A673 (cell line): Measurements from ENCODE around the gene CLDND2.

Experiments
- CTCF ChIP-seq: fragments of 300-800, 200-600 bp; sonication (generic); conservative IDR thresholded peaks from 2 replicates; pipeline ENCODE4 v1.5.1; 2017; ENCODE audit warnings: low read depth, mild to moderate bottlenecking, antibody characterized with exemption, low read length, moderate library complexity, mixed read lengths
- EZH2 ChIP-seq: fragments of 200-600 bp; sonication (generic); IDR thresholded peaks from 2 replicates; pipeline ENCODE4 v1.6.1; 2017; ENCODE audit warnings: borderline replicate concordance, low read depth, mild to moderate bottlenecking, mixed read lengths, antibody characterized with exemption, low read length; ENCODE audit not compliant: poor library complexity, severe bottlenecking

GRCh38 chr19:51339313-51339686 lies 29.5 kb downstream of the CLDND2 start:
- TF ChIP-seq EZH2 = no peak
- TF ChIP-seq CTCF = no peak
